ENCODE results near the gene OR6X1. TPM values are rescaled to one million over a fixed set of nuclear protein-coding genes. Genes with fewer than 3 reads are reported as not detected.

Gene OR6X1
- total and polyA plus RNA-seq, 8 donors, result not detected

GRCh38 chr11:123798079-123798478 is 43.8 kb upstream of the OR6X1 start:
- H3K27ac ChIP-seq, result no peak overlapping the region
- ATAC-seq (no peak), DNase-seq (no peak)
- H3K27me3 ChIP-seq, result no peaks in the 10 kb centered on the region
- no peaks in the 10 kb centered on the region for H3K9me3 ChIP-seq
- no peaks in the 10 kb centered on the region for H3K4me1 ChIP-seq
- TF ChIP-seq CTCF (IDR thresholded peaks at IDR 0.05), result no peak
- H3K4me3 ChIP-seq, result no peak overlapping the region
- no peaks in the 10 kb centered on the region for H3K36me3 ChIP-seq
- intact Hi-C loops (cut with DNase I), result no loop called here

GRCh38 chr11:123797541-123797940 is 43.2 kb upstream of the OR6X1 start:
- Histone ChIP-seq H3K27ac (no peak overlapping the region), H3K36me3 (no peaks in the 10 kb centered on the region), H3K4me1 (no peaks in the 10 kb centered on the region), H3K9me3 (no peaks in the 10 kb centered on the region), H3K4me3 (no peak overlapping the region), H3K27me3 (no peaks in the 10 kb centered on the region)
- ATAC-seq (no peak), DNase-seq (no peak)
- intact Hi-C loops (cut with DNase I), result no loop called here
- TF ChIP-seq CTCF (IDR thresholded peaks at IDR 0.05), result no peak

- ATAC-seq (no peak), DNase-seq (no peak)
- Histone ChIP-seq H3K27me3 (no peaks in the 10 kb centered on the region), H3K9me3 (no peaks in the 10 kb centered on the region), H3K27ac (no peak overlapping the region), H3K36me3 (no peaks in the 10 kb centered on the region), H3K4me3 (no peak overlapping the region), H3K4me1 (no peaks in the 10 kb centered on the region)
- intact Hi-C loops (cut with DNase I), result no loop called here
- TF ChIP-seq CTCF (IDR thresholded peaks at IDR 0.05), result no peak
Observed at GRCh38 chr11:123797114-123797513, 42.8 kb upstream of the OR6X1 start.

- no peak for TF ChIP-seq CTCF (IDR thresholded peaks at IDR 0.05)
- H3K27ac ChIP-seq, result no peak overlapping the region
- ATAC-seq (no peak), DNase-seq (no peak)
- no peak overlapping the region for H3K4me3 ChIP-seq
- no peaks in the 10 kb centered on the region for H3K36me3 ChIP-seq
- H3K9me3 ChIP-seq, result peaks cover 0 to 4% of the 10 kb centered on the region in 2 donors
- H3K27me3 ChIP-seq, result no peaks in the 10 kb centered on the region
- intact Hi-C loops (cut with DNase I), result no loop called here
- no peaks in the 10 kb centered on the region for H3K4me1 ChIP-seq
Observed at GRCh38 chr11:123796226-123796625, 41.9 kb upstream of the OR6X1 start.

- Histone ChIP-seq H3K9me3 (no peaks in the 10 kb centered on the region), H3K27me3 (no peaks in the 10 kb centered on the region)
Observed at GRCh38 chr11:123783536-123783935, 29.2 kb upstream of the OR6X1 start.

More at GRCh38 chr11:123783536-123783935, 29.2 kb upstream of the OR6X1 start:
- DNase-seq (no peak), ATAC-seq (no peak)
- no peaks in the 10 kb centered on the region for H3K36me3 ChIP-seq
- no peak overlapping the region for H3K27ac ChIP-seq
- no peak for TF ChIP-seq CTCF (IDR thresholded peaks at IDR 0.05)
- intact Hi-C loops (cut with DNase I), result no loop called here
- no peaks in the 10 kb centered on the region for H3K4me1 ChIP-seq
- H3K4me3 ChIP-seq, result no peak overlapping the region

Measured in left lung (tissue), 10 donors.